COLO668 (cell line): ENCODE data around the gene MTAP.

ENCODE experiments used
- DNase-seq: peaks from one replicate; lab custom pipeline; 2025; ENCODE audit not compliant: unreplicated experiment; lab: John Stamatoyannopoulos, UW

MTAP gene

GRCh38 chr9:21841133-21841532, 38.7 kb downstream of the MTAP start:
- DNase-seq, result no peak

DNA sequence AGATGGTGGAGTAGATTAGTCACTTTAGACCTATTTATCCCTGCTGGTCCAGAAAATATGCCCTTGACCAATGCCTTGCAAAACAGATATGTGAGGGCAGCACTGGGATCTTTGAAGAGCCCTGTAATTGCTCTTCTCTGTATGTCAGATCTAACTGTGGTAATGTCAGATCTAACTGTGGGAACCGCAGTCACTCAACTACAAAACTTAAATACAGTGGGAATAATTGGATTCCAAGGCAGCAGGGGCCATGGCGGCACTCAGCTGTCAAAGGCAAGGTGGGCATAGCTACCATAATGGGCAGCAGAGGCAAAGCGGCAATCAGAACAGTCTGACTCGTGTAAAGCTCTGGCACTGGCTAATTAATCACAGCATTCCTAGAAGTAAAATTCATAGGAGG, 46.2 kb downstream of the MTAP start:
- DNase-seq, result no peak

- DNase-seq, result no peak
Measured at GRCh38 chr9:21852754-21853153, 50.3 kb downstream of the MTAP start.

- no peak for DNase-seq
Measured at GRCh38 chr9:21853414-21853813, 51.0 kb downstream of the MTAP start.

GRCh38 chr9:21854119-21854518, 51.7 kb downstream of the MTAP start:
- no peak for DNase-seq

DNA sequence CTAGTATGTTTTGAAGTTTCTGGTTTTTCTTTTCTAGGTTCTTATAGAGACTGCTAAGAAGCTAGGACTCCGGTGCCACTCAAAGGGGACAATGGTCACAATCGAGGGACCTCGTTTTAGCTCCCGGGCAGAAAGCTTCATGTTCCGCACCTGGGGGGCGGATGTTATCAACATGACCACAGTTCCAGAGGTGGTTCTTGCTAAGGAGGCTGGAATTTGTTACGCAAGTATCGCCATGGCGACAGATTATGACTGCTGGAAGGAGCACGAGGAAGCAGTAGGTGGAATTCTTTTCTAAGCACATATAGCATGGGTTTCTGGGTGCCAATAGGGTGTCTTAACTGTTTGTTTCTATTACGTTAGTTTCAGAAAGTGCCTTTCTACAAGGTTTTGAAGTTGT, 52.2 kb downstream of the MTAP start:
- DNase-seq, result no peak

- DNase-seq, result no peak
Measured at GRCh38 chr9:21856301-21857094, 54.1 kb downstream of the MTAP start.

GRCh38 chr9:21862871-21863270, 60.4 kb downstream of the MTAP start:
- no peak for DNase-seq

GRCh38 chr9:21864505-21864904, 62.1 kb downstream of the MTAP start:
- no peak for DNase-seq

- DNase-seq, result no peak
Measured at GRCh38 chr9:21866302-21866701, 63.9 kb downstream of the MTAP start.

DNA sequence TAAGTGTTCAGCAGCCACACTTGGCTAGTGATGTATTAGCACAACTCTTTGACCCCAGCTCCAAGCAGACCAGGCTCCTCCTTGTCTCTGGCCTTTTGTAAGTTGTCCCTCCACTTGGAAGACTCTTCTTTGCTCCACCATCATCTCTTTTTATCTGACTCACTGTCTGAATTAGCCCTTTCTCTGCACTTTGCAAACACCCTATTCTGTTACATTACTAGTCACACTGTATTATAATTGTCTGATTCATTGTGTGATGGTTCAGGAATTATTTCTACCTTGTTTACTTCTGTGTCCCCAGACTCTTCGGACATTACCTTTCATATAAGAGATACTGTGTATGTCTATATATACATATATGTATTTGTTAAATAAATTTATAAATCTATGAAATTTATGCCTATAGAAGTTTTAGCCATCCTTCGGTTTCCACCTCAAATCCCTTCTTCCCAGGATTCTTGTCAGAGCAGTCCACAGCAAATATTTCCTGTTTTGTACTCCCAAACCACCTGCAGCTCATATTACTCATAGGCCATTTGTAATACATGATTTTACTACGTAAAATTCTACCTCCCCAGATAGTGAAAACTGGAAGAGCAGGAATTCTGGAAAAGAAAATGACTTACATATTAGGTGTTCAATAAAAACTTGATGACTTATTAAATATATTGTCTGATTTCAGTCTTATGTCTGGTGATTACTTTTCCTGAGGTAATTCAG, 69.0 kb downstream of the MTAP start:
- no peak for DNase-seq

- no peak for DNase-seq
Measured at GRCh38 chr9:21872696-21873095, 70.3 kb downstream of the MTAP start.

GRCh38 chr9:21873540-21874221, 71.2 kb downstream of the MTAP start:
- DNase-seq, result no peak

DNA sequence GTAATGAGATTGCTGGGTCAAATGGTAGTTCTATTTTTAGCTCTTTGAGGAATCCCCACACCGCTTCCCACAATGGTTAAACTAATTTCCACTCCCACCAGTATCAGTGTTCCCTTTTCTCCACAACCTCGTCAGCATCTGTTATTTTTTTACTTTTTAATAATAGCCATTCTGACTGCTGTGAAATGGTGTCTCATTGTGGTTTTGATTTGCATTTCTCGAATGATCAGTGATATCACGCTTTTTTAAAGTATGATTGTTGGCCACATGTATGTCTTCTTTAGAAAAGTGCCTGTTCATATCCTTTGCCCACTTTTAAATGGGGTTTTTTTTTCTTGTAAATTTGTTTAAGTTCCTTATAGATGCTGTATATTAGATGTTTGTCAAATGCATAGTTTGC, 73.5 kb downstream of the MTAP start:
- no peak for DNase-seq

DNA sequence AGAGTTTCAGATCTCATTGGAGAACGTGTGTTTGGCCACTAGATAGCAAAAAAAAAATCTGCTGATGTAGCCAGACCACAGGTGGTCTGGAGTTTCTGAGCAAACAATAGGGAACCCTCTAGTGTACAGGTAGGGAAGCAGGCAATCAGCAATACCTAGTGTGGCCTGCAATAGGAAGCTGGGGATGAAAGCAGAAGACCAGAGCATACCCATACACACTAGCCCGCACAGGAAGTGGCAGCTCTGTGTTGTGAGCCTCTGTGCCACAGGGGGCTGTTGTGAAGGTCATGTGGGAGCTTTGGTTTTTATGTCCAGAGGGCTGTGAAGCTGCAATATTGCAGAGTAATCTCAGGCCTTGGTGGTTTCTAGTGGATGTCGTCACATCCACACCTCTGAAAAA, 81.2 kb downstream of the MTAP start:
- DNase-seq, result no peak

DNA sequence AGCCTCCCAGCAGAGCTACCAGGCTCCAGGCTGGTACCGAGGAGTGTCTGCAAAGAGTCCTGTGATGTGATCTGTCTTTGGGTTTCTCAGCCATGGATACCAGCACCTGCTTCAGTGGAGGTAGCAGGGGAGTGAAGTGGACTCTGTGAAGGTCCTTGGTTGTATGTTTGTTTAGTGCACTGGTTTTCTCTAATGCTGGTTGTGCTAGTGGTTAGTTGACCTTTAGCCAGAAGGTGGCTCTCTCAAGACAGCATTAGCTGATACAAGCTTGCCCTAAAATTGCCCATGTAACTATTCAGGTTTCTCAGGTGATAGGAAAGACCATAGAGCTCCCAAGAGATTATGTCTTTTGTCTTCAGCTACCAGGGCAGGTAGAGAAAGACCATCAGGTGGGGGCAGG, 87.2 kb downstream of the MTAP start:
- DNase-seq, result no peak

- no peak for DNase-seq
Measured at GRCh38 chr9:21890696-21891095, 88.3 kb downstream of the MTAP start.

GRCh38 chr9:21901546-21901945, 99.1 kb downstream of the MTAP start:
- DNase-seq, result no peak

DNA sequence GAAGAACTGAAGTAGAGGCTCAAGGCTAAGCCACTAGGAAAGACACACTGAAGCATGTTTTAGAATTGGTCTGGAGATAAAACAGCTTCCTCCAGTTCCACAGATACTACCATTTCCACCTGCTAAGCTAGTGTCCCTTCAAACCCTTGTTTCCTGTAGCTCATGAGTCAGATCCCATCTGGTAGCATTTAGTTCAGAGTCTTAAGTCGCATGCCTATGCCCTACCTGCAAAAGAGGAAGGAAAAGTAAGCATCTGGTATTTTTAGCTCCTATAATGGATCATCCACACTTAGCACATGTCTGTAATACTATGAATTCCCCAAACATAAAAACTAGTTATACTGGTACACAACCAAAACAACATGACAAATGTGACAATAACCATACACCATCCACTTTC, 99.7 kb downstream of the MTAP start:
- no peak for DNase-seq

DNA sequence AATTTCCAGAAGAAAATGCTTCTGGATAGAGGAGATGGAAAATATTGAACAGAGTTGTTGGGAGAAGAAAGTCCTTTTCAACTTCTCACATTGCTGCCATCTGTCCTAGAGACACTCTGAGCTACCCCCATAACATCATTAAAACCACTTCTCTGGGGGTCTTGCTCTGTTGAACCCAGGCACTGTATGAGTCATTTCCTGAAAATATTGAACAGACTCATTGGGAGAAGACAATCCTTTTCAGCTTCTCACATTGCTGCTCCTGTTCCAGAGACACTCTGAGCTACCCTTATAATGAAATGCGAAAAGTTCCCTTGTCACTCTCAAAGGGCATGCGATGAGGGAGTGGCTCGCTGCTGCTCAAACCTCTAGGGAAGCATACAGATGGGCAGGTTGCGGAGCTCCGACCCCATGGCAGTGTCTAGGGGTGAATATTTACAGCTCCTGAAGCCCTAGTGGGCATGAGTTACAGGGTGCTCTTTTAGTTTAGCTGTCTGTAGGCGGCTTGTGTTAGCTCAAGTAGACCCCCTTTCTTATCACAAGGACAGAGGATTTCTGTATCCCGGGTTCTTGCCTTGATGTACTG, 101.0 kb downstream of the MTAP start:
- no peak for DNase-seq

DNA sequence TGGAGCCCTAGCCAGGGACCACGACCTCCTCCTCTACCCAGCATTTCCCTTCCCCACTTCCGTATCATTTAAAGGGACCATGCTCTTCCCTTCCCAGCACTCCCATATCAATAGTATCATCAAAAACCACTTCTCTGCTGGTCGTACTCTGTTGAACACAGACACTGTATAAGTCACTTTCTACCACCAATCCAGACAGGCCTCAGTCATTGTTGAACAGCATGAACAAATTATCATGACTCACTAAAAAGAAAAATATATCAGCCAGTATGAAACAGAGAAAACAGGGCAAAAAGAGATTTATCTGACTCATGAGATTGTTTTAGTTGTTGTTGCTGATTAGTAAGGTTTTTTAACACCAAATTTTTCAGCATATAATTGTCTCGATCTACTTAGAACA, 101.9 kb downstream of the MTAP start:
- DNase-seq, result no peak

DNA sequence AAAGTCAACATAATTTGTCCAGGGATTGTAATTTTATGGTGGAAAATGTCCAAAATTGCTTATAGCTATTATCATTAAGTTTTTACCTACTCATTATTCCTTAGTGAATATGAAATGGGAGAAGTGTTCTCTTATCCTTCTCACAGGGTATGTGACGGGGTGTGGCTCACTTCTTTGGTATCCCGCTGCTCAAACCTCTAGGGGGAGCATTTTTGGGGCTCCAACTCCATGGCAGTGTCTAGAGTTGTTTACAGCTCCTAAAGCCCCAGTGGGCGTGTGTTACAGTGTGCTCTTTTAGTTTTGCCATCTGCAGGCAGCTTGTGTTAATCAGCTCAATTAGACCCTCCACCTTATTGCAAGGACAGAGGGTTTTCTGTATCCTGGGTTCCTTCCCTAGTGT, 102.3 kb downstream of the MTAP start:
- DNase-seq, result no peak
